Left renal pelvis (tissue), 4 donors: ENCODE data around the gene COL9A3. TPM values are rescaled to one million over a fixed set of nuclear protein-coding genes. Genes with fewer than 3 reads are reported as not detected.

ENCODE experiments used
- DNase-seq, 4 donors: peaks; one replicate each; pipeline ENCODE4 v3.0.0-alpha.2; 2013; ENCODE audit warnings: low read depth in 4 of 4, low spot score in 3 of 4
- polyA plus RNA-seq, 4 donors: library from polyadenylated mRNA; unstranded; fragments of 120-200 nt; gene quantifications; one replicate each; pipeline ENCODE4 v1.2.1, GENCODE V29; 2013; ENCODE audit not compliant: insufficient read length in 4 of 4

The COL9A3 gene
- polyA plus RNA-seq, 4 donors: 17.5 to 51.8 (median 23.4) TPM

DNA sequence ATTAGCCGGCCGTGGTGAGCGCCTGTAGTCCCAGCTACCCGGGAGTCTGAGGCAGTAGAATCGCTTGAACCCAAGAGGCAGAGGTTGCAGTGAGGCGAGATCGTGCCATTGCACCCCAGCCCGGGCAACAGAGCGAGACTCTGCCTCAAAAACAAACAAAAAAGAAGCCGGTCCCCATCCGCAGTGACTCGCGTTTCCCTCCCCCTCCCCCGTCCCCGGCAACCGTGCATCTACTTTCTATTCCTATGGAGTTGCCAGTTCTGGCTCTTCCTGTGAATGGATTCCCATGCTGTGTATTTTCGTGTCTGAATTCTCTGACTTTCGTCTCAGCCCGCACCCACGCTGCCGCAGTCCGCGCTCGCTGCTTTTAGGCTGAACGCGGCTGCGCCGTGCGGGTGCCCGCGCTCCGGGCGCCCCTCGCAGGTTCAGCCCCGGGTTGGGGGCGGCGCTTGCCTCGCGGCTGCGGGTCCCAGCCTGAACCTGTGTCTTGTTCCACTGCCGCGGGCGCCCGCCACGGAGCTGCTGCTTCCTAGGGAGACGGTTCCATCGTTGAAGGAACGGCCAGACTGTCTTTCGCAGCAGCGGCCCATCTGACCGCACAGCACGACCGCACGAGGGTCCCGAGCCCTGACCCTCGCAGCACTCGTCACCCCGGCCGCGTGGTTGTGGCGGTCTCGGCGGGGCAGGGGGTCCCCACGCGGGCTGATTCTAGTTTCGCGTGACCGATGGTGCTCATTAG is 21.7 kb upstream of the COL9A3 start:
- no peak for DNase-seq

DNA sequence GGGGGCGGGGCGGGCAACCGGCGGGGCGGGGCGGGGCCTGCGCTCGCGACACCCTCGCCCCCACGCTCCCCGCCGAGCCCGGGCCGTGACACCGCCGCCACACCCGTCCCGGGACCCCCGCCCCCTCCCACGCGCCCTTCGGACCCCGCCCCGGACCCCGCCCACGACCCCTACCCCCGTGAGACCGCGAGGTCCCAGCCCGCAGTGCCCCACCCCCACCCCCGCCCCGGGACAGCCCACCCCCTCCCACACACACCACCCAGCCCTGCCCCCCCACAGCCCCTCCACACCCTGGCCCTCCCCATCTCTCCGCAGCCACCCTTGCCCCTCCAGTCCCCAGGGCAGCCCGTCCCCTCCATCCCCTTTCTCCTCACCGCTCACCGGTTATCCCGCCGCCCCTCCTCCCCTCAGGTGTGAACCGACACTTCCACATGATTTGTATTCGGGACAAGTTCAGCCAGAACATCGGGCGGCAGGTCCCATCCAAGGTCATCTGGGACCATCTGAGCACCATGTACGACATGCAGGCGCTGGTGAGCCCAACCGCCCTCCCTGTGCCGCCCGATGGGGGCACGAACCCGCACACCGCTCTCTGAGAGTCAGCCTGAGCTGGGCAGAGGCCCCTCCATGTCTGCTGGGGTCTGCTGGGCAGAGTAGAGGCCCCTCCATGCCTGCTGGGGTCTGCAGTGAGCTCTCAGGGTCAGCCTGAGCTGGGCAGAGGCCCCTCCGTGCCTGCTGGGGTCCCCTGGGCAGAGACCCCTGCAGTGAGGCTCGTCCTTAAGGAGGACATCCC is 20.0 kb upstream of the COL9A3 start:
- no peak for DNase-seq

DNA sequence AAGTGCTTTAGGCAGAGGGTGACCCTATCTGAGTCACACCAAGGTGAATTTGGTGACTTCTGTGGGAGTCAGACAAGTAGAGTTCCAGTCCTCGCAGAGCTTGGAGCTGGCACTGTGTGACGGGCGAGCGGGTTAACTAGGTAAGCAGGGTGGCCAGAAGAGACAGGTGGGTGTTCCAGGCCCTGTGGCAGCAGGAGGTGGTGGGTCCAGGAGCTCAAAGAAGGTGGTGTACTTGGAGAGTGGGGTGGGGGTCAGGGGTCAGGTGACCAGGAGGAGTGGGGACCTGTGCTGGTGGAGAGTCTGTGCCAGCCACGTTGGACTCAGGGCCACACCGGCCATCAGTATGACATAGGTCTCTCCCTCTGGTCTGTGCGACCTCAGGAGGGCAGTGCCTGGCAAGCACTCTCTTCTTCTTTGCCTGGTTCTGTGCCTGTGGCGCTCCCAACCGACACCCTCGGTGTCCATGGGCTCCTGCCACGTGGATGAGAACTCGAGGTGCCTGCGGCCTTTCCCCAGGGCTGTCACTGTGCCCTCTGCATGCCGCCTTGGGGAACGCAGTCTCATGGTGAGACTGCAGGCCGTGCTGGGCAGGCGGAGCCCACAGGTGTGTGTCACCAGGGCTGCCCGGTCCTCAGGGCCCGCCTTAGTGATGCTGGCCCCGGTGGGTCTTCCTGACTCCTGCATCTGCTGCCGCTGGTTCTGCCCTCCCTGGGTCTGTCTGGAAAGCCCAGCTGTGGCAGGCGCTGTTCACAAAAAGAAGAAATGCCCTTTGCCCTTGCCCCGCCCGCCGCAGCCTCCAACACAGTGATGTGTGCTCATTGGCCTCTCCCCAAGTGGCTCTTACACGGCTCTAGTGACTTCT is 18.9 kb upstream of the COL9A3 start:
- no peak for DNase-seq

DNA sequence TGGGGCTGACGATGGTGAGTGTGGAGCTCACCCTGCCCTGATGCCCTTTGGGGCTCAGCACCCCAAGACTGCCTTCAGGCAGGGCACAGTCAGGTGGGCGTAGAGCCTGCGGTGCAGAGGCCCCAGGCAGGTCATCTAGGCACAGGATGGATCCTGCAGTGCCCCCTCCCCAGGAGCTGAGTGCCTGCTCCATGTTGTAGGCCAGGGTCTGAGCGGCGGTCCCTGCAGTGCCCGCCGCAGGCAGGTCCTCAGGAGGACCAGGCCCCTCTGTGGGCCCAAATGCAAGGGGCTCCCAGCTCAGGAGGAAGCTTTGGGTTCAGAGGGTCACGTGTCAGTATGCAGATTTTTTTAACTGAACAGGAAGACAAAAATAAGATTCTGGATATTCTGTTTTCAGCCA is 17.8 kb upstream of the COL9A3 start:
- no peak for DNase-seq

DNA sequence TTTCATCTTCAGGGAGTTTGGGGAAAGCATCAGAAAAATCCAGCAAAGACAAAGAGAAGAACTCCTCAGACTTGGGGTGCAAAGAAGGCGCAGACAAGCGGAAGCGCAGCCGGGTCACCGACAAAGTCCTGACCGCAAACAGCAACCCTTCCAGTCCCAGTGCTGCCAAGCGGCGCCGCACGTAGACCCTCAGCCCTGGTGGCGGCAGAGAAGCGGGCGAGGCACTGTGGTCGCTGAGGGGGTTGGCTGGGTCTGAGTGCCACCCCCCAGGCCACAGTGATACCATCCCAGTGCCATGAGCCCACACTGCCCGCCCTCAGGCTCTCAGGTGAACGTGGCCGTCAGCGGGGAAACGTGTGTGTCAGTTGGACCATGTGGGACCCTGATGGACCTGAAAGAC is 17.4 kb upstream of the COL9A3 start:
- no peak for DNase-seq

DNA sequence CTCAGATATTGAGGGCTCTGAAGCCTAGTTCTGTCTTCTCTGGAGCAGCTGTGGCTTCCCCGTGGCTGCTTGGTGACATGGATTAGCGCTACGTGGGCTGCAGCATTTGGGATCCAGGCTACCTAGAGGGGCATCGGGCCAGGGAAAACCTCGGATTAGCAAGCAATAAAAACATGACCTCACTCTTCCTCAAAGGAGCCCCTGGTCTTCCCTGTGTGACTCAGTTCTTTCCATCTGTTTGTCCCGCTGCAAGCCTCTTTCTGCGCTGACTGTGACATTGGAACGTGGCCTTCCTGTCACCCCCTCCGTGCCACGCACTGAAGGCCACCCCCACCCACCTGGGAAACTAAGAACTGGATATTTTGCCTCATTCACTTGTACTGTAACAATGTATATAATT is 17.0 kb upstream of the COL9A3 start:
- DNase-seq: no peak

DNA sequence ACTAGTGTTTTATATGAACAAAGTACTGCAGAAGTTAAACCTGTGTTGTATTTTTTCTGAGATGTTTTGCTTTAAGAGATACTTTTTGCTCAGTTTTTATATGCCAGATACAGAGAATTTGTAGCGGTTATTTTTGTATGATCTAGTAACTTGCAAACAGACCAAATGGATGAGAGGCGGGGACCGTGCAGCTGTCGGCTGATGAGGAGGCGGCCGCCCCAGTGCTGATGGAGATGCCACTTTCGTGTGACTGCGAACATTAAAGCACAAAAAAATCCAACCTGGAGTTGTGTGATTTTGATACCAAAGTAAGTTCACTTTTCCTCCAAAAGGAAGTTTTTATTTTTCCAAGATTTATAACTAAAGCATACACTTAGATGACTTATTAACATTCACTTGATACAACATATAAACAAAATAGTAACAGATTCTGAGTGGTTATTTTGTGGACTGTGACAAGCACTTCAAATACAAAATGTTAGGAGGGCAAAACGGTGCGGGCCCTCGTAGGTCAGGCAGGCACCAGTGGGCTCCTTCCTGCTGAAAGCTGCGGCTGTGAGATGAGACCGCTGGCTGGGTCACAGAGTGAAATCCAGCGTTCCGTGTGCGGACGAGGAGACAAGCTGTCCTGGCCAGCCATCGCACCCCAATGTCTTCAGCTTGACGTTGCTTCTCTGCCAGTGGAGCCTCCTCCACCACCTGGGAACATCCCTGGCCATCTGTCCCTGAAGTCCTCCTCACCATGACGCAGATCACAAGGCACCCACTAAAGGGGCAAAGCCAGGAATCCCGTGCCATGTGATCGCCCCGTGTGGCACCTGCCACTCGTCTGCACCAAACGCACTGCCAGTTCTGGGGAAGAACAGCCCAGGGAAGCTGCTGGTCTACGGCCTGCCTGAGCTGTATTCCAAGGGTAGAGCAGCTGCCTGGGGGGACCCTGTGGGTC is 16.3 kb upstream of the COL9A3 start:
- no peak for DNase-seq

DNA sequence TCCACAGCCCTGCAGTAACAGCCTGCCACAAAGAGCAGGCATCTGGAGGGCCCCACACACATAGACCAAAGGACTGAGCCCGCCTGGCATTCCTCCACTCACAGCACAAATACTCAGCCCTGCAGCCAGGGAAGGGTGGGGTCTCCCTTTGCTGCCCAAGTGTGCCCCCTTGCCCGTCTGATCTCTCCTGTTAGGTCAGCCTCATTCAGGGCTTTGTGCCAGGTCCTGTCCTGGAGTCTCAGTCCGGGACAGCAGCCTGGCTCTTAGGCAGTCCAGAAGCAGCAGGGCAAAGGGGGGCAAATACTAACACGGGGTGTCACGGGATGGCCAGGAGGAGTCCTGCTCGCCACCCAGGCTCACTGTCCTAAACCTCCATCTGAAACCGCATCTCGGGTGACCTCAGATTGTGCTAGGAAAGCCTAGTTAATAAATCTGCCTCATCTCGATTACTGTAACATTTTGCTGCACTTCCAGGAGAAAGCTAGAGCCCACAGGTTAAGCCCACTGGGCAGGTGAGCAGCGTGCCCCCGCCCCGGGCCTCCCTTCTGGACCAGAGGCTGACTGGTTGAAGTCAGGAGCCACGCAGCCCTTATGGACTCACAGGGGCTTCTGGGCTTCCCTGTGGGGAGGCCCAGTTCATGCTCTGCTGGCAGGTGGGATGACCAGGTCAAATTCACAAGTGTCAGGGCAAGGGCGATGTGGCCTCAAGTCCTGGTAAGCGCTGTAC is 15.4 kb upstream of the COL9A3 start:
- DNase-seq: no peak

DNA sequence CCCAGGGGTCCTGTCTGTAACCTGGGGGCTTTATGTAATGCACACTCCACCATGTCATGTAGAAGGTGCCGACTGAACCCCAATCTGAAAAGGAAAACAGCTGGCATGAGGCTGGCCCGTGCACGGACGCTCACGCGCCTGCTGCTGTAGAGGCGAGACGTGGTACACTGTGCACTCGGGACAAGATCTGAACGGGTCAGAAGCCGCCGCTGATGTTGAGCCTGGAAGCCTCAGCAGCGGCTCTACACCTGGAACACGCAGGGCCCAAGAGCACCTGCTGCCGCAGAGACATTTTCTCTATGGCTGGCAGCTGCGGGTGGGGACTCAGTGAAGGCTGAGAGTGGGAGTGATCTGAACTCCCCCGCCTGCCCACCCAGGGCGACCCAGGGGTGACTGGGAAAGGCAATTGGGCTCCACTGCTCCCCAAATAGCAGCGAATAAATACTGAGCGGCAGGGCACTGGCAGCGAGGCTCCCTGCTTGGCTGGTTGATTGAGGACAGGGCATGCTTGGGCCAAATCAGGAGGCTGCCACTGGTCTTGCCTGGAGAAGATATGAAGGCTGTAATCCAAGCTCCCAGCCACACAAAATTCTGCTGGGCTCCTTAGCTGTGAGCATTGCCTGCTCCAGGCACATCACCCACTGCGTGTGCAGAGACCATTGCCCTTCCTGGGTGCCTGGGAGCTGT is 14.7 kb upstream of the COL9A3 start:
- DNase-seq: no peak

DNA sequence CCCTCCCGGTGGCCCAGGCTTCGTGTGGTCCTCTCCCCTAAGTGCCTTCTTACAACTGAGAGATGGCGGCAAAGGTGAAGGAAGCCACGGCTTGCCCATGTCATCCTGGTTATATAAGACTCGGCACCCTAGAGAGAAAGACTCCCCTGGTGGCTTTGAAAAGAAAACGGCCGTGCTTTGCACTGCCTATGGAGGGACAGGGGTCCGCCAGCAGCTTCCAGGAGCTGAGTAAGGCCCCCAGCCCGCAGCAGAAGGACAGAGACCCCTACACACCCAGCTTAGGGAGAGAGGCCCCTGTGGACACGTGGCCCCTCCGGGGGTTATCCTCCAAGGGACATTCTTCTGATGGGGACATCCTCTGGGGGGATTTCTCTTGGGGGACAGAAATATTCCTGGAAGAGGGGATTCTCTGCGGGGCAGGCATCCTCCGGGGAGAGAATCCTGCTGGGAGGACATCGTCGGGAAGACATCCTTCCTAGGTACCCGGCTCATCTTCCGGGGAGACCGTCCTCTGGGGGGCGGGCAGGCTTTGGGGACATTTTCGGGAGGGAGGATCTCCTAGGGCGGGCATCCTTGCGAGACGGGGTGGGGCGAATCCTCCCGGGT is 12.7 kb upstream of the COL9A3 start:
- no peak for DNase-seq

DNA sequence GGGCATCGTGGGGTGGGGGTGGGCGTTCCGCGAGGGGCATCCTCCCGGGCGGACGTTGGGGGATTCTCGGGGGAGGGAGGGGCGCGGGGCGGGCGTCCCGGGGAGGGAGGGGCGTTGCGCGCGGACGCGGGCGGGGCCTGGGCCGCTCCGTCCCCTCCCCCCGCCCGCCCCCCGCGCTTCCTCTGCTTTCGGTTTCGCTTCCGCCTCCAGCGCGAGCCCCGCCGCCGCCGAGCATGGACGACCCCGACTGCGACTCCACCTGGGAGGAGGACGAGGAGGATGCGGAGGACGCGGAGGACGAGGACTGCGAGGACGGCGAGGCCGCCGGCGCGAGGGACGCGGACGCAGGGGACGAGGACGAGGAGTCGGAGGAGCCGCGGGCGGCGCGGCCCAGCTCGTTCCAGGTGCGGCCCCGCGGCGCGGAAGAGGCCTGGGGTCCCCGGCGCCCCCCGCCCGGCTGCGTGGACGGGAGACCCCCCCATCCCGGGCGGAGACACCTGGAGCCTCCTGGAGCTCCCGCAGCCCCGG is 12.2 kb upstream of the COL9A3 start, which contains the start of gene OGFR:
Gene OGFR (plus strand): TSS at position 209 of the 528 bp plus-strand sequence. CDS start 25 bp downstream, at position 234.
- no peak for DNase-seq

DNA sequence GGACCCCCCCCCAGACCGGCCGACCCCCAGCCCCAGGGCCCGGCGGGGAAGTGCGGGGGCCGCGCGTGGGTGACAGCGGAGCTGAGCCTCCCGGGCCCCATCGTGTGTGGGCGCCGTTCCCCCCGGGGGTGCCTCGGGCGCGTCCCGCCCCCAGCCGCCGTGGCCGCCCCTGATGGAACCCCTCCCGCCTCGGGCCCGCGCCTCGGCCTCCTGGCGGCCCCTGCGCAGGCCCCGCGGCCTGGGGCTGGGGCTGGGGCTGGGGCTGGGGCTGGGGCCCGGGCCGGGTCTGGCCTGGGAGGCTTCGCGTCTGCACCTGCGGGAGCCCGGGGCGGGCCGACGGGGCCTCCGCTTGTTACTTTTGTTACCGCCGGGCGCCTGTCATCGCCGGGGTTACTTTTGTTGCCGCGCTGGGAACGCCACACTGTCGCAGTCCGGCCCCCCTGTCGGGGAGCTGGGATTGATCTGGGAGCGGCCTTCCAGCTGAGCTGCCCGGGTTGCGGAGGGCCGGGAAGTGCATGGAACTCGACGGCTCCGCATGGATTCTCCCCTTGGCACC is 11.6 kb upstream of the COL9A3 start:
- no peak for DNase-seq

DNA sequence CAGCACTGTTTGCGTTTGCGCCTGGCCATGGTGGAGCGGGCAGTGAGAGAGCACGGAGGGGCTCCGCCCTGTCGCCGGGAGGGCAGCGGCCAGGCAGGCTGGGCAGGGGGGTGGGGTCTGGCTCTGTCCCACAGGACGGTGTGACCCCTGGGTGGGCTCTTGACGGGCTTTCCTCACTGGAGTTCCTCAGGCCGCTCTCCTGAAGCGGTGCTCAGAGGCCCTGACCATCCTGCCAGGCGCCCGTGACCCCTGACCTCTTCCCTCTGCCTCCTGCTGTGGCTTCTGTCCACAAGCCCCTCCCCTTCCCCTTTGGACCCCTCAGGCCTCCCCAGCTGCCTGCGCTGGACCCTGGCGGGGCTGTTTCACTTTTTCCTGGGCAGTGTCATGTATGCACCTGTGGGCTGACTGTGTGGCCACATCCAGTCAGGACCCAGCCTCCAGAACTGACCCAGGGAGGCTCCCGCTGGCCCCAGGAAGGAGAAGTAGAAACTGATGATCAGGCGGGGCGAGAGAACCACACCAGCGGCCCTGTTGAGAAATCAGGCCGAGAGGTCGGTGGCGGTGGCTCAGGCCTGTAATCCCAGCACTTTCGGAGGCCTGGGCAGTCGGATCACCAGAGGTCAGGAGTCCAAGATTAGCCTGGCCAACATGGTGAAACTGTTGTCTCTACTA is 11.0 kb upstream of the COL9A3 start:
- DNase-seq: no peak

DNA sequence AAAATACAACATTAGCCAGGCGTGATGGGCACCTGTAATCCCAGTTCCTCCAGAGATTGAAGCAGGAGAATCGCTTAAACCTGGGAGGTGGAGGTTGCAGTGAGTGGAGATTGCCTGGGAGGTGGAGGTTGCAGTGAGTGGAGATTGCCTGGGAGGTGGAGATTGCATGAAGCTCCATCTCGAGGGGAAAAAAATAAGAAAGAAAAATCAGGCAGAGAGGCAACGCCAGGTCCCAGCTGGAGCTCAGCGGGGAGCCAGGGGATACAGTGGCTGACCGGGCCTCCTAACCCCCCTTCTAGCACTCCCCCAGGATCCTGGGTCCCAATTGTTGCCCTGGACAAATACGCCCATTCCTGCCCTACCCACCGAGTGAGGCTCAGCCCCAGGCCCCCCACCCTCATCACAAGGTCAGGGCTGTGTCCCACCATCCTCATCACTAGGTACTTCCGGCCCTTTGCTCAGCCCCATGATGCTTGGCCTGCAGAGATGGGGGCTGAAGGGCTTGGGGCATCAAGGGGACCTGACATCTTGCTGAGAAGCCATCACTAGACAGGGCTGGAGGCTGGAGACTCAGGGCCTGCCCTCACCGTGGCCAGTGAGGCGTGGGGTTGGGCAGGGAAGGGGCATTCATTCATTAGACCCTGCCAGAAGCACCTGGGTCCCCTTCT is 10.3 kb upstream of the COL9A3 start:
- no peak for DNase-seq

DNA sequence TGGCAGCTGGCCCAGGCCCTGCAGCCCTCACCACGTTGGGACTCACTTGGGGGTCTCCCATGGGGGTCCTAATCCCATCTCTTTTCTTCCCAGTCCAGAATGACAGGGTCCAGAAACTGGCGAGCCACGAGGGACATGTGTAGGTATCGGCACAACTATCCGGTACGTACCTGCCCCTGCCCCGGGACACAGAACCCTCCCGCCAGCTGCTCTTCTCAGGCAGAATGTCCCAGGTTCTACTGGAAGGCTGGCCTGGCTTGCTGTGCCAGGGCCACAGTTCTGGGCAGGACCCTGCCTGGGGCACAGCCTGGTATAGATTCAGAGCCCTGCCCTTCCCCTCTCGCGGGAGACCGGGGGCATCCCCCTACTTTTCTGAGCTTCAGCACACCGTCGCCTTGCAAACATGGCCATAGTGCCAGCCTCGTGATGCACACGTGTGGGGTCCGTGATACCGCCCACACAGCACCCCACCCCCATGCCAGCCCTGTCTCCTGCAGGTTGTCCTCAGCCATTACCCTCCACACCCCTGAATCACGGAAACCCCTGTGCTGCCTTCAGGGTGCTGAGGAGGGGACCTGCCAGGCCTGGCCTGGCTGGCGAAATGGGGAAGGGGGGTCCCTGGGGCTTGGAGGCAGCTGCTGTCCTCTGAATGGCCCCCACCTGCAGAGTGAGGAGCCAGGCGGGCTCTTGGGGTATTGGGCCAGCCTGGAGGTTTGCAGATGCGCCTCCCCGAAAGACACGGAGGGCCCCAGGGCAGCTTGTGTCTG is 9.2 kb upstream of the COL9A3 start:
- DNase-seq: no peak
